ENCODE results near the gene SLX4IP. TPM values are rescaled to one million over a fixed set of nuclear protein-coding genes. Genes with fewer than 3 reads are reported as not detected.

Gene SLX4IP
- total and polyA plus RNA-seq, 12 donors, result 2.8 to 8.2 (median 4.8) TPM

DNA sequence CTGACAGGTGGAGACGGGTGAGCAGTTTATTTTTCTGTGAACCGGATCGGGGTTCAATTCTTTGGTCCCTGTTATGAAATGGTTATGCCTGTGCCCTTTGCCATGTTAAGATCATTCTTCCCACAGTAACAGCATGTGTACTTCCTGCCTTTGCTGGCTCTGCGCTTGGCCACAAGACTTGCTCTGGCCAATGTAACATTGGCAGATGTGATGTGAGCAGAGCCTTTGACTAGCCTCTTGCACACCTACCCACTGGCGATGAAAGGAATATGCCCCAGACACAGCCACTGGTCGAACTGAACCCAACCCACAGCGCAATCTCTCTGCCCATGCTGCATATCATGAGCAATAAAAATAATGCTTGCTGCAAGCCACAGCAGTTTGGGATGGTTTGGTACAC is 206.8 kb downstream of the SLX4IP start:
- Histone ChIP-seq H3K4me1 (replicated peaks in 1 of 2) (no peaks in the 10 kb centered on the region), H3K27ac (no peak overlapping the region), H3K36me3 (replicated peaks in 1 of 2) (peaks cover 0 to 68% of the 10 kb centered on the region in 2 donors), H3K9me3 (replicated peaks in 1 of 3) (no peaks in the 10 kb centered on the region), H3K4me3 (no peak overlapping the region), H3K27me3 (no peaks in the 10 kb centered on the region)
- WGBS, 4 donors, result 93 to 95% (median 94%) methylated on average over 7 of the region's 7 CpGs
- intact Hi-C loops (cut with DNase I), result no loop called here
- TF ChIP-seq, protein P1, sequence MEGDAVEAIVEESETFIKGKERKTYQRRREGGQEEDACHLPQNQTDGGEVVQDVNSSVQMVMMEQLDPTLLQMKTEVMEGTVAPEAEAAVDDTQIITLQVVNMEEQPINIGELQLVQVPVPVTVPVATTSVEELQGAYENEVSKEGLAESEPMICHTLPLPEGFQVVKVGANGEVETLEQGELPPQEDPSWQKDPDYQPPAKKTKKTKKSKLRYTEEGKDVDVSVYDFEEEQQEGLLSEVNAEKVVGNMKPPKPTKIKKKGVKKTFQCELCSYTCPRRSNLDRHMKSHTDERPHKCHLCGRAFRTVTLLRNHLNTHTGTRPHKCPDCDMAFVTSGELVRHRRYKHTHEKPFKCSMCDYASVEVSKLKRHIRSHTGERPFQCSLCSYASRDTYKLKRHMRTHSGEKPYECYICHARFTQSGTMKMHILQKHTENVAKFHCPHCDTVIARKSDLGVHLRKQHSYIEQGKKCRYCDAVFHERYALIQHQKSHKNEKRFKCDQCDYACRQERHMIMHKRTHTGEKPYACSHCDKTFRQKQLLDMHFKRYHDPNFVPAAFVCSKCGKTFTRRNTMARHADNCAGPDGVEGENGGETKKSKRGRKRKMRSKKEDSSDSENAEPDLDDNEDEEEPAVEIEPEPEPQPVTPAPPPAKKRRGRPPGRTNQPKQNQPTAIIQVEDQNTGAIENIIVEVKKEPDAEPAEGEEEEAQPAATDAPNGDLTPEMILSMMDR (IDR thresholded peaks at IDR 0.05), result no peak
- TF ChIP-seq POLR2A (IDR thresholded peaks at IDR 0.05), result no peak
- DNase-seq, result no peak

DNA sequence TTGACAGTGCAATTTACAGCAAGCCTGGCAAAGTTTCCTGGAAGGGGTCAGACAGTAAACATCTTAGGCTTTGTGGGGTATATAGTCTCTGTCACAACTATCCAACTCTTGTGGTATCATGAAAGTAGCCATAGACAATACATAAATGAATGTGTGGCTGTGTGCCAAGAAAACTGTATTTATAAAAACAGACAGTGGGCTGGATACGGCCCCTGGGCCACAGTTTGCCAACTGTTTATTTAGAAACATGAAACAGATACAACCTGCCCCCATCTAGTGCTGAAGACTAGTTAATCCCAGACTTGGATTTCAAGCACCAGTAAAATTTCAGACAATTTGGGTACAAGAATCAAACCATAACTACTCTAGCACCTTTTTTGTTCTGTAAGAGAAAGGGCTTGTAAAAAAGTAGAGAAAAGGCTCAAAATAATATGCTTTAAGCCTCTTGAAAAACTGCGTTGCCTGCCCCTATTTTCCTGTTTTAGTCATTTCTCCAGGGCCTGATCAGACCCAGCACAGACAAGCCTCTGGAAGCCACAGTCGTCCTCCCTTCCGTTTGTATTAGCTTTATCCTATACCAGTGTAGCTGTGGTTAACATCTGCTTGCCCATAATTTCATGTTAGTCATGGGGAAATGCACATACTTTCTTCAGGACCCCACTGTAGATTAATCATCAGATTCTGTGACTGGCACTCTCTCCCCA is 207.9 kb downstream of the SLX4IP start:
- no peak for TF ChIP-seq POLR2A (IDR thresholded peaks at IDR 0.05)
- TF ChIP-seq, protein P1 (IDR thresholded peaks at IDR 0.05), result no peak
- H3K4me3 ChIP-seq, result no peak overlapping the region
- no peaks in the 10 kb centered on the region for H3K4me1 ChIP-seq (replicated peaks in 1 of 2)
- H3K36me3 ChIP-seq (replicated peaks in 1 of 2), result peaks cover 0 to 79% of the 10 kb centered on the region in 2 donors
- no peak for DNase-seq
- no peaks in the 10 kb centered on the region for H3K9me3 ChIP-seq (replicated peaks in 1 of 3)
- intact Hi-C loops (cut with DNase I), result no loop called here
- 64 to 70% (median 67%) methylated on average over 4 of the region's 4 CpGs for WGBS, 4 donors
- H3K27me3 ChIP-seq, result no peaks in the 10 kb centered on the region
- no peak overlapping the region for H3K27ac ChIP-seq

DNA sequence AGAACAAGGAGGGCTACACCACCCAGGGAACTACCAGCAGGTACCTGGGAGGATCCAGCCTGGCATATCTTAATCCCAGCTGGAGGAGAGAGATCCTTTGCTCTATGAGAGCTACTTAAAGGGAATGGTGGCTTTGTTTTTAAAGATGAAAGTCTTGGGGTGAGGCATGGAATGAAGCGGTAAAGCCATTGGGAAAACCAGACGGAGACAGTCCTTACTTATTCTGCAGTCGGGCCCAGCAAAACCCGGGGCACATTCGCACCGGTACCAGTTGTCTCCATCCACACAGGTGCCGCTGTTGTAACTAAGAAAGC is 208.4 kb downstream of the SLX4IP start:
- WGBS, 4 donors, result 90 to 100% (median 94%) methylated on average over 7 of the region's 7 CpGs

DNA sequence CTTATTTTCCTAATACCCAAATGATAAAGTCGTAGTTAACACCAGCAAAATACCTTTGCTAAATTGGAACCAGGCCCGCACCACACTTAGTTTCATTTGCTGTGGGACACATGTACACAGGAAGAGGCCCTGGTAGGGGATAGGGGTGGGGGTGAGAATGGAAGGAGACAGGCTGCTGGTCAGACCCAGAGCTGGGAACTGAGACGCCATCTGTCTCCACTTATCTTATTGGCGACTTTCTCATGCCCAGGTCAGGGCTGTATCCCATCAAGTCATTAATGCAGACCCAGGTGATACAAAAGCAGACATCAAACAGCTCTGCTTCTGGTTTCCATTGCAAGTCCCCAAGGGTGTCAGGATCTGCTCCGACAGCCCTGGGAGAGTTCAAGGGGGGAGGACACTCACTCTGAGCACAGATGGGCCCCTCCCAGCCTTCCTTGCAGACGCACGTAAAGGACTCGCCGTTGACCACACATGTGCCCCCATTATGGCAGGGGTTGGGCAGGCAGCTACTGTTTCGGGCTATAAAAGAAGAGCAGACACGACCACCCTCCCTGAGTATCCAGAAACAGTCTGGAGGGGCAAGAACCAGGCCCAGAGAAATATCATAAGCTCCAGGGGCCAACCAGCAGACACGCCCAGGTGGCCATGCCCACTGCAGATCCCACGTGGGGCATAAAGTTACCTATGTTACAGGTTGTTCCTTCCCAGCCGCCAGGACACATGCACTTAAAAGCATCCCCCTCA is 209.5 kb downstream of the SLX4IP start:
- Histone ChIP-seq H3K36me3 (replicated peaks in 1 of 2) (peaks cover 0 to 90% of the 10 kb centered on the region in 2 donors), H3K27me3 (no peaks in the 10 kb centered on the region), H3K9me3 (replicated peaks in 1 of 3) (no peaks in the 10 kb centered on the region), H3K4me3 (no peak overlapping the region), H3K4me1 (replicated peaks in 1 of 2) (no peaks in the 10 kb centered on the region), H3K27ac (peak overlapping the region in 1 of 5 donors; percentile 8)
- WGBS, 4 donors, result 76 to 84% (median 83%) methylated on average over 10 to 14 of the region's 14 CpGs
- DNase-seq, result no peak
- intact Hi-C loops (cut with DNase I), result no loop called here
- TF ChIP-seq, protein P1 (IDR thresholded peaks at IDR 0.05), result no peak
- TF ChIP-seq POLR2A (IDR thresholded peaks at IDR 0.05), result no peak

More for the DNA sequence above, 208.4 kb downstream of the SLX4IP start:
- TF ChIP-seq POLR2A (IDR thresholded peaks at IDR 0.05), result no peak
- TF ChIP-seq, protein P1 (IDR thresholded peaks at IDR 0.05), result no peak
- Histone ChIP-seq H3K27me3 (no peaks in the 10 kb centered on the region), H3K9me3 (replicated peaks in 1 of 3) (no peaks in the 10 kb centered on the region), H3K4me3 (no peak overlapping the region), H3K36me3 (replicated peaks in 1 of 2) (peaks cover 0 to 84% of the 10 kb centered on the region in 2 donors), H3K27ac (no peak overlapping the region), H3K4me1 (replicated peaks in 1 of 2) (no peaks in the 10 kb centered on the region)
- intact Hi-C loops (cut with DNase I), result no loop called here
- no peak for DNase-seq

Data from adrenal gland (tissue), 12 donors.